Inflammatory macrophage treated with lipopolysaccharide for 4 hours (primary cell): ENCODE results near the gene ATP11A.
A peak's percentile ranks its signal among the peaks of the same experiment; 100 is the strongest.

ENCODE experiments used
- DNase-seq: peaks from one replicate; pipeline ENCODE4 v3.0.0-alpha.2; 2020

Gene ATP11A

GRCh38 chr13:112764028-112764427 is 74.2 kb downstream of the ATP11A start:
- DNase-seq = no peak

- no peak for DNase-seq
These were observed 75.2 kb downstream of the ATP11A start for GRCh38 chr13:112764864-112765561.

GRCh38 chr13:112765731-112766130 is 75.9 kb downstream of the ATP11A start:
- no peak for DNase-seq

- DNase-seq = no peak
These were observed 76.5 kb downstream of the ATP11A start for GRCh38 chr13:112766336-112766735.

GRCh38 chr13:112767506-112768471 is 78.0 kb downstream of the ATP11A start:
- peak; percentile 93 for DNase-seq

GRCh38 chr13:112768795-112769481 is 79.1 kb downstream of the ATP11A start:
- DNase-seq = no peak

GRCh38 chr13:112769615-112770014 is 79.8 kb downstream of the ATP11A start:
- no peak for DNase-seq

GRCh38 chr13:112770504-112770903 is 80.7 kb downstream of the ATP11A start:
- no peak for DNase-seq

- DNase-seq = no peak
These were observed 81.5 kb downstream of the ATP11A start for GRCh38 chr13:112771139-112771876.

GRCh38 chr13:112771877-112772538 is 82.2 kb downstream of the ATP11A start:
- no peak for DNase-seq

GRCh38 chr13:112772539-112772909 is 82.7 kb downstream of the ATP11A start:
- no peak for DNase-seq

- DNase-seq = no peak
These were observed 83.1 kb downstream of the ATP11A start for GRCh38 chr13:112772929-112773328.

- DNase-seq = no peak
These were observed 84.0 kb downstream of the ATP11A start for GRCh38 chr13:112773601-112774447.

- DNase-seq = no peak
These were observed 84.6 kb downstream of the ATP11A start for GRCh38 chr13:112774448-112774792.

- DNase-seq = no peak
These were observed 85.2 kb downstream of the ATP11A start for GRCh38 chr13:112774829-112775565.

GRCh38 chr13:112775791-112776279 is 86.0 kb downstream of the ATP11A start:
- no peak for DNase-seq

- DNase-seq = no peak
These were observed 86.5 kb downstream of the ATP11A start for GRCh38 chr13:112776354-112776753.

- no peak for DNase-seq
These were observed 87.1 kb downstream of the ATP11A start for GRCh38 chr13:112776971-112777370.

GRCh38 chr13:112777637-112778406 is 88.0 kb downstream of the ATP11A start:
- DNase-seq = no peak
